PC-3 (cell line): ENCODE results near the gene NFIL3. TPM values are rescaled to one million over a fixed set of nuclear protein-coding genes. Genes with fewer than 3 reads are reported as not detected.
"Not testable (repeated sequence)": the region's sequence is repeated elsewhere in the genome, so short reads cannot be mapped to it uniquely, and the experiment has no call there.

Experiments used
- ATAC-seq: fragments of 200-7000 bp; cut with Tn5 transposase; 2 replicates; pipeline ENCODE4 v1.9.1; 2020; ENCODE audit warnings: mild to moderate bottlenecking, moderate library complexity
- BruUV-seq: library from RNA; stranded (reverse); fragments of 400-500 nt; replicated peaks from 2 replicates; lab custom pipeline; 2021; lab: Mats Ljungman, UMichigan
- CTCF ChIA-PET: fragments of 300-600 bp; sonication (Branson Sonifier 250); formaldehyde crosslinking; loops from one replicate; lab custom pipeline; 2022; ENCODE audit warnings: antibody characterized with exemption; lab: Charles Lee
- POLR2A ChIA-PET: fragments of 300-600 bp; sonication (Branson Sonifier 250); formaldehyde crosslinking; loops from one replicate; lab custom pipeline; 2022; ENCODE audit warnings: antibody characterized with exemption; ENCODE audit not compliant: unreplicated experiment; lab: Charles Lee
- DNase-seq: peaks from one replicate; pipeline ENCODE4 v3.0.0-alpha.2; 2015
- H2AFZ ChIP-seq: fragments of 300-600 bp; sonication (generic); 2 replicates; pipeline ENCODE4 v1.6.0; 2016; ENCODE audit warnings: antibody characterized with exemption, low read length
- H3F3A ChIP-seq: fragments of 300-600 bp; sonication (generic); one replicate; pipeline ENCODE4 v1.6.0; 2017; ENCODE audit warnings: antibody characterized with exemption, low read length, control low read depth, mild to moderate bottlenecking; ENCODE audit not compliant: unreplicated experiment
- H3K27ac ChIP-seq: fragments of 300-600 bp; sonication (generic); 2 replicates; pipeline ENCODE4 v1.5.1; 2016; ENCODE audit warnings: mild to moderate bottlenecking, low read length
- H3K27me3 ChIP-seq: fragments of 300-600 bp; sonication (generic); 2 replicates; pipeline ENCODE4 v1.6.1; 2016; ENCODE audit warnings: low read length, mixed read lengths
- H3K36me3 ChIP-seq: fragments of 300-600 bp; sonication (generic); 2 replicates; pipeline ENCODE4 v1.6.1; 2016; ENCODE audit warnings: low read depth, mixed run types, low read length, mixed read lengths
- H3K4me1 ChIP-seq: fragments of 300-600 bp; sonication (generic); 2 replicates; pipeline ENCODE4 v1.5.1; 2016; ENCODE audit warnings: low read length; ENCODE audit not compliant: insufficient read depth
- H3K4me2 ChIP-seq: fragments of 300-600 bp; sonication (generic); 2 replicates; pipeline ENCODE4 v1.6.0; 2016; ENCODE audit warnings: low read length
- H3K4me3 ChIP-seq: fragments of 300-600 bp; sonication (generic); 2 replicates; pipeline ENCODE4 v1.5.1; 2016; ENCODE audit warnings: mild to moderate bottlenecking, low read length, mixed read lengths
- H3K79me2 ChIP-seq: fragments of 300-600 bp; sonication (generic); 2 replicates; pipeline ENCODE4 v1.6.1; 2017; ENCODE audit warnings: low read length, mixed read lengths
- H3K9ac ChIP-seq: fragments of 300-600 bp; sonication (generic); 2 replicates; pipeline ENCODE4 v1.6.0; 2016; ENCODE audit warnings: mild to moderate bottlenecking, low read length
- H3K9me2 ChIP-seq: fragments of 300-600 bp; sonication (generic); replicated peaks from 2 replicates; pipeline ENCODE4 v1.6.1; 2016; ENCODE audit warnings: mixed run types, low read length, mixed read lengths
- H3K9me3 ChIP-seq: fragments of 300-600 bp; sonication (generic); 2 replicates; pipeline ENCODE4 v1.6.1; 2016; ENCODE audit warnings: low read length, mixed read lengths
- H4K20me1 ChIP-seq: fragments of 300-600 bp; sonication (generic); 2 replicates; pipeline ENCODE4 v1.6.1; 2016; ENCODE audit warnings: low read length, mixed read lengths
- EZH2 ChIP-seq: fragments of 300-600 bp; sonication (generic); IDR thresholded peaks from one replicate; pipeline ENCODE4 v1.6.1; 2017; ENCODE audit warnings: antibody characterized with exemption, mild to moderate bottlenecking, low read length; ENCODE audit not compliant: unreplicated experiment
- EZH2phosphoT487 ChIP-seq: fragments of 300-600 bp; sonication (generic); IDR thresholded peaks from 2 replicates; pipeline ENCODE4 v1.6.1; 2018; ENCODE audit warnings: mild to moderate bottlenecking, antibody characterized with exemption, low read length, borderline replicate concordance
- intact Hi-C: fragments of 100-400 bp; cut with micrococcal nuclease; formaldehyde crosslinking; loops from 2 replicates; pipeline ENCODE4 v1.9.0; 2023
- total RNA-seq: library from RNA; depleted of rRNA; stranded (reverse); fragments of >200 nt; gene quantifications from 2 replicates; pipeline ENCODE4 v1.2.3, GENCODE V29; 2014
- TF ChIP-seq, protein P1 (sequence below): fragments of 300-600 bp; sonication (generic); conservative IDR thresholded peaks from 2 replicates; pipeline ENCODE4 v1.5.1; 2017; ENCODE audit warnings: antibody characterized with exemption, low read depth, mild to moderate bottlenecking, low read length

The NFIL3 gene
- total RNA-seq, 1 experiment from 2014 or later, result 5.4 TPM

GRCh38 chr9:91376239-91376638 lies 47.4 kb downstream of the NFIL3 start:
- no peak for ATAC-seq
- no peak overlapping the region for H3K4me2 ChIP-seq
- H3K27ac ChIP-seq, result no peak overlapping the region
- BruUV-seq, result no TSS peak
- intact Hi-C loops, result no loop called here
- no peak for TF ChIP-seq EZH2
- no peak for TF ChIP-seq EZH2phosphoT487
- TF ChIP-seq, protein P1, sequence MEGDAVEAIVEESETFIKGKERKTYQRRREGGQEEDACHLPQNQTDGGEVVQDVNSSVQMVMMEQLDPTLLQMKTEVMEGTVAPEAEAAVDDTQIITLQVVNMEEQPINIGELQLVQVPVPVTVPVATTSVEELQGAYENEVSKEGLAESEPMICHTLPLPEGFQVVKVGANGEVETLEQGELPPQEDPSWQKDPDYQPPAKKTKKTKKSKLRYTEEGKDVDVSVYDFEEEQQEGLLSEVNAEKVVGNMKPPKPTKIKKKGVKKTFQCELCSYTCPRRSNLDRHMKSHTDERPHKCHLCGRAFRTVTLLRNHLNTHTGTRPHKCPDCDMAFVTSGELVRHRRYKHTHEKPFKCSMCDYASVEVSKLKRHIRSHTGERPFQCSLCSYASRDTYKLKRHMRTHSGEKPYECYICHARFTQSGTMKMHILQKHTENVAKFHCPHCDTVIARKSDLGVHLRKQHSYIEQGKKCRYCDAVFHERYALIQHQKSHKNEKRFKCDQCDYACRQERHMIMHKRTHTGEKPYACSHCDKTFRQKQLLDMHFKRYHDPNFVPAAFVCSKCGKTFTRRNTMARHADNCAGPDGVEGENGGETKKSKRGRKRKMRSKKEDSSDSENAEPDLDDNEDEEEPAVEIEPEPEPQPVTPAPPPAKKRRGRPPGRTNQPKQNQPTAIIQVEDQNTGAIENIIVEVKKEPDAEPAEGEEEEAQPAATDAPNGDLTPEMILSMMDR, result no peak
- no peaks in the 10 kb centered on the region for H3K36me3 ChIP-seq
- no peaks in the 10 kb centered on the region for H3K9me3 ChIP-seq
- POLR2A ChIA-PET, result no interaction called here
- H3K4me3 ChIP-seq, result no peak overlapping the region
- CTCF ChIA-PET, result no interaction called here
- no peaks in the 10 kb centered on the region for H3F3A ChIP-seq
- H2AFZ ChIP-seq, result no peak overlapping the region
- H3K9me2 ChIP-seq, result no peaks in the 10 kb centered on the region
- DNase-seq, result no peak
- no peaks in the 10 kb centered on the region for H3K79me2 ChIP-seq
- H3K9ac ChIP-seq, result no peak overlapping the region
- H3K4me1 ChIP-seq, result no peaks in the 10 kb centered on the region
- H3K27me3 ChIP-seq, result no peaks in the 10 kb centered on the region
- no peaks in the 10 kb centered on the region for H4K20me1 ChIP-seq

GRCh38 chr9:91374939-91375338 lies 48.7 kb downstream of the NFIL3 start:
- CTCF ChIA-PET, result no interaction called here
- H3K4me3 ChIP-seq, result no peak overlapping the region
- no peak for TF ChIP-seq EZH2
- TF ChIP-seq, protein P1, result no peak
- no peak for TF ChIP-seq EZH2phosphoT487
- no peaks in the 10 kb centered on the region for H3K79me2 ChIP-seq
- H4K20me1 ChIP-seq, result no peaks in the 10 kb centered on the region
- H3K36me3 ChIP-seq, result no peaks in the 10 kb centered on the region
- ATAC-seq (no peak), DNase-seq (peak; percentile 24)
- H2AFZ ChIP-seq, result no peak overlapping the region
- H3K27me3 ChIP-seq, result no peaks in the 10 kb centered on the region
- no peaks in the 10 kb centered on the region for H3F3A ChIP-seq
- no peak overlapping the region for H3K4me2 ChIP-seq
- H3K9me3 ChIP-seq, result no peaks in the 10 kb centered on the region
- no peak overlapping the region for H3K27ac ChIP-seq
- H3K4me1 ChIP-seq, result no peaks in the 10 kb centered on the region
- no peaks in the 10 kb centered on the region for H3K9me2 ChIP-seq
- intact Hi-C loops, result no loop called here
- POLR2A ChIA-PET, result no interaction called here
- no peak overlapping the region for H3K9ac ChIP-seq
- no TSS peak for BruUV-seq

DNA sequence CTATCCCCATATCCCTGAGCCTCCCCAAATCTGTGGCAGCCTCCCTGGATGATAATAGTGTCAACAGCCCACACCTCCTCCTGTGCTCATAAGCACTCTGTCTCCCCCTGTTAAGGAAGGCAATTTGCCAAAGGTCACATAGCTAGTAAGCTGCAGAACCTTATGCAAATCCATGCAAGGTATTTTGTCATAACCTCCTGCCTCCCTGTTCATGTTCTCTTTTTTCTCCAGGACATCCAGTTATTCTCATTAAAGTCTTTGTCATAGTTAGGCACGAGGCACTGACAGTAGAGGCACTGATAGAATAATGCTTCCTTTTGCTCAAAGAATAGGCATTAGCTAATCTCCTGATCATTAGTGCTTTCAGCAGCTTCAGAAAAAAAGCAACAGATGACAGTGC lies 51.7 kb downstream of the NFIL3 start:
- no peak overlapping the region for H3K27ac ChIP-seq
- no peak overlapping the region for H2AFZ ChIP-seq
- TF ChIP-seq EZH2phosphoT487, result no peak
- no peak for TF ChIP-seq EZH2
- TF ChIP-seq, protein P1, result no peak
- intact Hi-C loops, result no loop called here
- no peaks in the 10 kb centered on the region for H4K20me1 ChIP-seq
- ChIA-PET POLR2A (no interaction called here), CTCF (interaction anchor here (0.7 kb wide), 1 partner anchor 62 kb away, joined by 8 read pairs; no protein-coding TSS in a partner anchor)
- no peak overlapping the region for H3K4me2 ChIP-seq
- DNase-seq, result no peak
- H3F3A ChIP-seq, result no peaks in the 10 kb centered on the region
- BruUV-seq, result no TSS peak
- H3K9me2 ChIP-seq, result no peaks in the 10 kb centered on the region
- H3K36me3 ChIP-seq, result no peaks in the 10 kb centered on the region
- ATAC-seq, result no peak
- no peaks in the 10 kb centered on the region for H3K27me3 ChIP-seq
- H3K4me1 ChIP-seq, result no peaks in the 10 kb centered on the region
- H3K9ac ChIP-seq, result no peak overlapping the region
- no peak overlapping the region for H3K4me3 ChIP-seq
- H3K9me3 ChIP-seq, result no peaks in the 10 kb centered on the region
- no peaks in the 10 kb centered on the region for H3K79me2 ChIP-seq

DNA sequence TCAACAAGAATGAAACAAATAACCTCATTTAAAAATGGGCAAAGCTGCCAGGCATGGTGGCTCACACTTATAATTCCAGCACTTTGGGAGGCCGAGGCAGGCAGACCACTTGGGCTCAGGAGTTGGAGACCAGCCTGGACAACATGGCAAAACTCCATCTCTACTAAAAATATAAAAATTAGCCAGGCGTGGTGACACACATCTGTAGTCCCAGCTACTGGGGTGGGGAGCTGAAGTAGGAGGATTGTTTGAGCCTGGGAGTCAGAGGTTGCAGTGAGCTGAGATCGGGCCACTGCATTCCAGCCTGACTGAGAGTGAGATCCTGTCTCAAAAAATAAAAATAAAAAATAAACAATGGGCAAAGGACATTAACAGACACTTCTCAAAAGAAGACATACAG lies 53.6 kb downstream of the NFIL3 start:
- H3K9ac ChIP-seq, H3K4me2 ChIP-seq, H3K4me1 ChIP-seq, H3K9me3 ChIP-seq, H3K4me3 ChIP-seq, H3K9me2 ChIP-seq, ATAC-seq, BruUV-seq, CTCF ChIA-PET, intact Hi-C loops, H3K27ac ChIP-seq, H3K36me3 ChIP-seq, H4K20me1 ChIP-seq, H3F3A ChIP-seq, H3K27me3 ChIP-seq, H3K79me2 ChIP-seq, DNase-seq, H2AFZ ChIP-seq, POLR2A ChIA-PET: not testable (repeated sequence)
